SH-SY5Y (cell line): ENCODE measurements around the gene TMEM39B.

ENCODE experiments used
- GATA2 ChIP-seq: IDR thresholded peaks from 2 replicates; pipeline ENCODE4 v1.6.1; 2011; ENCODE audit warnings: mild to moderate bottlenecking, low read depth, low read length
- GATA3 ChIP-seq: IDR thresholded peaks from 2 replicates; pipeline ENCODE4 v1.6.1; 2011; ENCODE audit warnings: low read depth, mild to moderate bottlenecking, low read length, moderate library complexity

- no peak for TF ChIP-seq GATA2
- no peak for TF ChIP-seq GATA3
These were observed 30.4 kb upstream of the TMEM39B start for GRCh38 chr1:32042330-32042729.
